GM06990 (cell line): ENCODE results near the gene MAX.
"Not testable (repeated sequence)": the region's sequence is repeated elsewhere in the genome, so short reads cannot be mapped to it uniquely, and the experiment has no call there.

Experiments
- DNase-seq: peaks from one replicate; pipeline ENCODE4 v3.0.0-alpha.2; 2011; ENCODE audit not compliant: insufficient read length; ENCODE audit errors: extremely low read depth
- H3K27me3 ChIP-seq: replicated peaks from 2 replicates; pipeline ENCODE4 v1.6.0; 2011; ENCODE audit warnings: low read length; ENCODE audit not compliant: control insufficient read depth, insufficient read depth
- H3K36me3 ChIP-seq: 2 replicates; pipeline ENCODE4 v1.5.1; 2011; ENCODE audit warnings: low read length; ENCODE audit not compliant: control insufficient read depth, insufficient read depth
- H3K4me3 ChIP-seq: replicated peaks from 2 replicates; pipeline ENCODE4 v1.5.1; 2011; ENCODE audit warnings: low read depth, mild to moderate bottlenecking, control low read depth, low read length
- TF ChIP-seq, protein P1 (sequence below): IDR thresholded peaks from 2 replicates; pipeline ENCODE4 v1.5.1; 2011; ENCODE audit warnings: low read length, control low read depth, mild to moderate bottlenecking, inconsistent platforms; ENCODE audit not compliant: insufficient read depth, poor library complexity, severe bottlenecking

Gene MAX

DNA sequence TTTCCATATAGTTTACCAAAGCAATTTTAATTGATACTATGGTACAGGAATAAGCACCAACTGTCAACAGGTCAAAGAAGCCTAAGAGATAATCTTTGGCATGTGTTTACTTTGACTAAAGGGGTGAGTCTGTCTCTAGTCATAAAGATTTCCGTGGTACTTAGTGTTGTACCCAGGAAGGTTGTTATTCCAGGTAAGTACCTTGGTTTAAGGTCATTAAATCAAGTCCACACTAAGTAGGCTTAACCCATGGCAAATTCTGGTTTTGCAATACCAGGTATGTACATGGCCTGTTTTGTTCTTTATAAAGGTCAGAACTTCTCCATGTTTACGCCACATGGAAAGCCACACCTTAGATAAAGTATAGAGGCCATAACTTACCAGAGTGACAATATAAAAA, 10.0 kb downstream of the MAX start:
- DNase-seq: no peak
- peaks cover 15% of the 10 kb centered on the region for H3K36me3 ChIP-seq
- TF ChIP-seq, protein P1, sequence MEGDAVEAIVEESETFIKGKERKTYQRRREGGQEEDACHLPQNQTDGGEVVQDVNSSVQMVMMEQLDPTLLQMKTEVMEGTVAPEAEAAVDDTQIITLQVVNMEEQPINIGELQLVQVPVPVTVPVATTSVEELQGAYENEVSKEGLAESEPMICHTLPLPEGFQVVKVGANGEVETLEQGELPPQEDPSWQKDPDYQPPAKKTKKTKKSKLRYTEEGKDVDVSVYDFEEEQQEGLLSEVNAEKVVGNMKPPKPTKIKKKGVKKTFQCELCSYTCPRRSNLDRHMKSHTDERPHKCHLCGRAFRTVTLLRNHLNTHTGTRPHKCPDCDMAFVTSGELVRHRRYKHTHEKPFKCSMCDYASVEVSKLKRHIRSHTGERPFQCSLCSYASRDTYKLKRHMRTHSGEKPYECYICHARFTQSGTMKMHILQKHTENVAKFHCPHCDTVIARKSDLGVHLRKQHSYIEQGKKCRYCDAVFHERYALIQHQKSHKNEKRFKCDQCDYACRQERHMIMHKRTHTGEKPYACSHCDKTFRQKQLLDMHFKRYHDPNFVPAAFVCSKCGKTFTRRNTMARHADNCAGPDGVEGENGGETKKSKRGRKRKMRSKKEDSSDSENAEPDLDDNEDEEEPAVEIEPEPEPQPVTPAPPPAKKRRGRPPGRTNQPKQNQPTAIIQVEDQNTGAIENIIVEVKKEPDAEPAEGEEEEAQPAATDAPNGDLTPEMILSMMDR: no peak
- no peaks in the 10 kb centered on the region for H3K27me3 ChIP-seq
- no peak overlapping the region for H3K4me3 ChIP-seq

DNA sequence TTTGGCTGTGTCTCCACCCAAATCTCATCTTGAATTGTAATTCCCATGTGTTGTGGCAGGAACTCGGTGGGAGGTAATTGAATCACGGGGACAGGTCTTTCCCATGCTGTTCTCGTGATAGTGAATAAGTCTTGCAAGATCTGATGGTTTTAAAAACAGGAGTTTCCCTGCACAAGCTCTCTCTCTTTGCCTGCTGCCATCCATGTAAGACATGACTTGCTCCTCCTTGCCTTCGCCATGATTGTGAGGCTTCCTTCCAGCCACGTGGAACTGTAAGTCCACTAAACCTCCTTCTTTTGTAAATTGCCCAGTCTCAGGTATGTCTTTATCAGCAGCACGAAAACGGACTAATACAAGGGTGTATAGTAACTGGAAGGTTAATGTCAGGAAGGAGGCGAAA, 14.5 kb downstream of the MAX start:
- peaks cover 23% of the 10 kb centered on the region for H3K36me3 ChIP-seq
- H3K4me3 ChIP-seq, DNase-seq, H3K27me3 ChIP-seq: not testable (repeated sequence)

DNA sequence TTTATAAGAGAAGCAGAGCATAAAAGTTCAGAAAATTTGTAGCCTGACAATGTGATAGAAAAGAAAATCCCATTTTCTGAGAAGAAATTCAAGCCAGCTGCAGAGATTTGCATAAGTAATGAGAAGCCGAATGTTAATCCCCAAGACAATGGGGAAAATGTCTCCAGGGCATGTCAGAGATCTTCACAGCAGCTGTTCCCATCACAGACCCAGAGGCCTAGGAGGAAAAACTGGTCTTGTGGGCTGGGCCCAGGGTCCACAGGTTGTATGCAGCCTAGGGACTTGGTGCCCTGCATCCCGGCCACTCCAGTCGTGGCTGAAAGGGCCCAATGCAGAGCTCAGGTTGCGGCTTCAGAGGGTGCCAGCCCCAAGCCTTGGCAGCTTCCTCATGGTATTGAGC, 15.6 kb downstream of the MAX start:
- peaks cover 25% of the 10 kb centered on the region for H3K36me3 ChIP-seq
- DNase-seq, H3K27me3 ChIP-seq, H3K4me3 ChIP-seq: not testable (repeated sequence)

DNA sequence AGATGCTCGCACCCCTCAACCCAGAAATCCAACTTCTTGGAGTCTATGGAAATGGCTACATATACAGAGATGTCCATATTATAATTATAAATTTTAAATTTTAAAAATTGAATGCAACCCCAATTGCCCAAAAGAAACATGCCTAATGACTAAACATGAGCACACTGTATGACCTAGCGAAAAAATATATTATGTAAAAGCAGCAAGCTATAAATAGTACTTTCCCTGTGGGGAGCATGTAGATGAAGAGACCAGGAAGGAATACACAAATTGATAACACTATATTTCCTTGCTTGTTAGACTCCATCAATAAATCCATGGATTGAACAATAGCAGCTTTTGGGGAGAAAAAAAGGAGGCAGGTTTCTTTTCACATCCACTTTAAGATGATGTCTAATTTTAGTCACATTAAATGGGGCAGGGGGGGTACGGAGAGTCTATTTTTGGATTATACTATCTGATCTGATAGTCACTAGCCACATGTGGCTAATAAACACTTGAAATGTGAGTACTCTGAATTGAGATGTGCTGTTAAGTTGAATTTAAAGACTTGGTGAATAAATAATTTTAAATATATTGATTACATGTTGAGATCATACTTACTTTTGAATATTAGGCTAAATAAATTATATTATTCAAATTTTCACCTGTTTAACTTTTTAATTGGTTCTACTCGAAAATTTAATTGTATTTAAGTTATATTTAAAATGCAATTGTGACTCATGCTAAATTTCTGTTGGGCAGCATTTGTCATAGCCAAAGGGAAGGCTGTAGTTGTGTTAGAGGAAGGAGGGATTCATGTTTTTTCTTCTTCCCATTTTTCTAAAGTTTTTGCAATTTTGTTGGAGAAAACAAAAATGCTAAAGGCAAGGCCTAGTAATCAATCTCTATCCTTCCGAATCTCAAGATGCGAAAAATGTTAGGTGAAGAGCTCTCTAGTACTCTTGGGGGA, 17.5 kb downstream of the MAX start:
- TF ChIP-seq, protein P1: no peak
- DNase-seq: no peak
- Histone ChIP-seq H3K27me3 (no peaks in the 10 kb centered on the region), H3K4me3 (no peak overlapping the region), H3K36me3 (peaks cover 24% of the 10 kb centered on the region)

DNA sequence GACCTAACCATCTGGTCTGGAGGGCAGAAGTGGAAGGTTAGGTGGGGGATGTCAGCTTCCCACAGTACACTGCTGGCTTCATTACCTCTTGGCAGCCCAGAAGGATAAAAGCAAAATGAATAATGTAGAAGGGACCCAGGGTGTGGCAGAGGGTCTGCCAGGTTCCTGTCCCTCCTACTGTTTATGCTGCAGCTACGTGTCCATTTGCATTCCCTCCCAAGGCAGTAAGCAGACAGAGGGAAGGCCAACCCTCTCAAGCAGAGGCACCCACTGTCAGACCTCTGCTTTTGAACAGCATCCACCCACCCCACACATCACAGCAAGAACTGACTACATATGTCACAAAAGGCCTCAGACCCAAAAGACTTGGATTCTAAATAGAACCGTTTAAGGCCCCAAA, 19.4 kb downstream of the MAX start:
- no peaks in the 10 kb centered on the region for H3K27me3 ChIP-seq
- no peak for DNase-seq
- peaks cover 22% of the 10 kb centered on the region for H3K36me3 ChIP-seq
- no peak overlapping the region for H3K4me3 ChIP-seq
- TF ChIP-seq, protein P1: no peak

DNA sequence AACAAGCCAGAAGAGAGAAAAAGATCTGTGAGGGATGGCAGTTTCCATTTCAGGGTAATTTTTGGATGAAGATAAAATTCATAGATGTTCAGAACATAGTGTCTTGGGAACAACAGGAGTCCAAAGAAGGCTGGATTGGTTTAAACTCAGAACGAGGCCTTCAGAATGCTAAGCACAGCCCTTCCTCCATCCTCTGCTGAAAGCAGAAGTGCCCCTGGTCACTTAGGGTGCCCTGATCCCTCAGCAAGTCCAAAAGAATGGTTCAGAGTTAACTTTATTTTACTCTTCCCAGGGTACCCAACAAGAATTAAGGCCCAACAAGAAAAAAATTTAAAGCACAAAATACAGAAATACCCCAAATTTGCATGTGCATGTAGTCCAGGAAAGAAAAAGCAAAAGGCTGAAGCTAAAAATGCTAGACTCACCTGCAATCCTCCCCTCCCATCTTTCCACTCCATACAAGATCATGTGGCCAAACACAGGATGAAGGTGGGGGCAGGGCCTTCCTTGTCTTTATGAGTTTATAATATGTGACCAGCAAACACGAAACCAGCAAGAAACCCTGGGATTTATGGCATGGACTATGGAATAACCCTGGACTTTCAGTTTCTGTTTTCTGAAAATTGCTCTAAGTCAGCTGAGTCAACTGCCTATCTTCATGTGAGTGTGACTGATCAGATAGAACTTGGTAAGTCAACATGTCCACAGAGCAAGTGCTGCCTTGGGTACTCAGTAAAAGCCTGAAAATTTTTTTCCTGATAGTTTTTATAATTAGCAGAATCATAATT, 21.2 kb downstream of the MAX start:
- peaks cover 30% of the 10 kb centered on the region for H3K36me3 ChIP-seq
- TF ChIP-seq, protein P1: no peak
- no peak overlapping the region for H3K4me3 ChIP-seq

More for the DNA sequence above, 21.2 kb downstream of the MAX start:
- no peaks in the 10 kb centered on the region for H3K27me3 ChIP-seq
- no peak for DNase-seq
